IMR-90 (cell line): ENCODE data around the gene BACE1. TPM values are rescaled to one million over a fixed set of nuclear protein-coding genes. Genes with fewer than 3 reads are reported as not detected.

Experiments
- ATAC-seq: fragments of 200-7000 bp; cut with Tn5 transposase; 2 replicates; pipeline ENCODE4 v1.9.1; 2020; ENCODE audit warnings: low read depth, mild to moderate bottlenecking, moderate library complexity
- BruUV-seq: library from RNA; stranded (reverse); fragments of 400-500 nt; replicated peaks from 2 replicates; lab custom pipeline; 2021; lab: Mats Ljungman, UMichigan
- CTCF ChIA-PET: fragments of 300-600 bp; formaldehyde crosslinking; extraction: SDS; loops from one replicate; lab custom pipeline; 2021; ENCODE audit warnings: antibody characterized with exemption; lab: Yijun Ruan, JAX
- POLR2A ChIA-PET: fragments of 300-600 bp; sonication (Branson Sonifier 250); formaldehyde crosslinking; loops from one replicate; lab custom pipeline; 2022; ENCODE audit warnings: antibody characterized with exemption; ENCODE audit not compliant: unreplicated experiment; lab: Charles Lee
- DNase-seq: peaks from one replicate; pipeline ENCODE4 v3.0.0; 2013
- H2AFZ ChIP-seq: replicated peaks from 2 replicates; pipeline ENCODE3; 2013; ENCODE audit warnings: low read length, mild to moderate bottlenecking; ENCODE audit not compliant: poor library complexity
- H2AK5ac ChIP-seq: 2 replicates; pipeline ENCODE4 v1.6.1; 2013; ENCODE audit warnings: low read depth, low read length, inconsistent platforms
- H2AK9ac ChIP-seq: replicated peaks from 2 replicates; pipeline ENCODE3; 2013; ENCODE audit warnings: mild to moderate bottlenecking, low read depth, low read length, moderate library complexity; ENCODE audit not compliant: poor library complexity
- H2BK120ac ChIP-seq: 2 replicates; pipeline ENCODE4 v1.6.1; 2013; ENCODE audit warnings: low read depth, low read length, inconsistent platforms
- H2BK15ac ChIP-seq: 3 replicates; pipeline ENCODE4 v1.6.1; 2013; ENCODE audit warnings: low read depth, low read length, inconsistent platforms
- H2BK20ac ChIP-seq: 2 replicates; pipeline ENCODE4 v1.6.1; 2013; ENCODE audit warnings: low read depth, mild to moderate bottlenecking, inconsistent platforms, low read length, moderate library complexity
- H2BK5ac ChIP-seq: 2 replicates; pipeline ENCODE4 v1.6.1; 2013; ENCODE audit warnings: mild to moderate bottlenecking, low read depth, low read length, inconsistent platforms; ENCODE audit not compliant: poor library complexity, severe bottlenecking
- H3K14ac ChIP-seq: replicated peaks from 2 replicates; pipeline ENCODE4 v1.6.1; 2013; ENCODE audit warnings: low read depth, low read length, inconsistent platforms
- H3K18ac ChIP-seq: 2 replicates; pipeline ENCODE4 v1.6.1; 2013; ENCODE audit warnings: low read depth, low read length, control low read depth
- H3K23ac ChIP-seq: 2 replicates; pipeline ENCODE4 v1.6.1; 2013; ENCODE audit warnings: low read depth, low read length, inconsistent platforms
- H3K27ac ChIP-seq: 2 replicates; pipeline ENCODE4 v1.5.1; 2013; ENCODE audit warnings: mild to moderate bottlenecking, control low read depth, low read length; ENCODE audit not compliant: insufficient read depth
- H3K27me3 ChIP-seq: 2 replicates; pipeline ENCODE4 v1.6.1; 2013; ENCODE audit warnings: low read length; ENCODE audit not compliant: control insufficient read depth, insufficient read depth
- H3K36me3 ChIP-seq: 2 replicates; pipeline ENCODE4 v1.6.1; 2013; ENCODE audit warnings: low read length, mixed read lengths; ENCODE audit not compliant: control insufficient read depth, insufficient read depth
- H3K4ac ChIP-seq: 2 replicates; pipeline ENCODE4 v1.6.1; 2013; ENCODE audit warnings: low read depth, low read length, inconsistent platforms
- H3K4me1 ChIP-seq: 2 replicates; pipeline ENCODE4 v1.6.1; 2013; ENCODE audit warnings: low read length, mixed read lengths; ENCODE audit not compliant: control insufficient read depth, insufficient read depth
- H3K4me2 ChIP-seq: 2 replicates; pipeline ENCODE4 v1.6.1; 2013; ENCODE audit warnings: low read depth, mild to moderate bottlenecking, control low read depth, low read length, moderate library complexity
- H3K4me3 ChIP-seq: 2 replicates; pipeline ENCODE4 v1.5.1; 2013; ENCODE audit warnings: low read depth, mild to moderate bottlenecking, control low read depth, low read length, moderate library complexity; ENCODE audit not compliant: insufficient read depth
- H3K56ac ChIP-seq: 2 replicates; pipeline ENCODE4 v1.6.1; 2013; ENCODE audit warnings: low read length, inconsistent platforms; ENCODE audit not compliant: insufficient read depth; ENCODE audit errors: extremely low read depth
- H3K79me1 ChIP-seq, 2 experiments: 2 replicates each; pipeline ENCODE4 v1.6.1; 2013; ENCODE audit warnings: low read length in 2 of 2, inconsistent platforms in 1 of 2, low read depth in 1 of 2
- H3K9ac ChIP-seq: 2 replicates; pipeline ENCODE4 v1.6.1; 2013; ENCODE audit warnings: low read depth, low read length, control low read depth
- H3K9me1 ChIP-seq: 2 replicates; pipeline ENCODE4 v1.6.1; 2013; ENCODE audit warnings: low read length, inconsistent platforms; ENCODE audit not compliant: insufficient read depth
- H3K9me3 ChIP-seq: 2 replicates; pipeline ENCODE4 v1.6.1; 2013; ENCODE audit warnings: low read length; ENCODE audit not compliant: control insufficient read depth, insufficient read depth
- H4K20me1 ChIP-seq: 2 replicates; pipeline ENCODE4 v1.6.1; 2013; ENCODE audit warnings: low read length, inconsistent platforms; ENCODE audit not compliant: insufficient read depth
- H4K5ac ChIP-seq: 2 replicates; pipeline ENCODE4 v1.6.1; 2013; ENCODE audit warnings: mild to moderate bottlenecking, low read depth, low read length, control low read depth
- H4K8ac ChIP-seq, 2 experiments: 2 replicates each; pipeline ENCODE4 v1.6.1; 2013; ENCODE audit warnings: low read depth in 2 of 2, low read length in 2 of 2, control low read depth in 1 of 2, inconsistent platforms in 1 of 2
- H4K91ac ChIP-seq: 2 replicates; pipeline ENCODE4 v1.6.1; 2013; ENCODE audit warnings: low read depth, low read length, inconsistent platforms; ENCODE audit not compliant: insufficient read depth
- CHD1 ChIP-seq: IDR thresholded peaks from 2 replicates; pipeline ENCODE4 v1.6.1; 2012; ENCODE audit warnings: low read depth, low read length, improper control_type of control experiment
- CTCF ChIP-seq: conservative IDR thresholded peaks from 2 replicates; pipeline ENCODE4 v1.5.1; 2012; ENCODE audit warnings: mild to moderate bottlenecking, low read depth, low read length, improper control_type of control experiment
- NFE2L2 ChIP-seq: fragments of 150-350 bp; IDR thresholded peaks from 2 replicates; pipeline ENCODE4 v1.6.1; 2016; ENCODE audit warnings: low read depth, mild to moderate bottlenecking, low read length
- WGBS, 2 experiments: methylation state at CpG; one replicate each; pipeline versions ENCODE4 v1.1.5 to v1.1.7; 2013; ENCODE audit warnings: missing lambda C conversion rate in 2 of 2; ENCODE audit not compliant: insufficient read length in 1 of 2; ENCODE audit errors: extremely low coverage in 2 of 2; 5-methylcytosine and 5-hydroxymethylcytosine counted together
- dilution Hi-C: fragments of 300-500 bp; cut with HindIII; formaldehyde crosslinking; loops from one replicate; pipeline ENCODE4 v1.14.3; 2018; ENCODE audit warnings: low sequenced_read_pairs; ENCODE audit not compliant: unreplicated experiment
- in situ Hi-C: fragments of 300-500 bp; cut with MboI; formaldehyde crosslinking; loops from 3 replicates; pipeline ENCODE4 v1.14.3; 2019; ENCODE audit warnings: low sequenced_read_pairs, inconsistent platforms, mixed read lengths
- intact Hi-C: fragments of 100-400 bp; cut with micrococcal nuclease; formaldehyde crosslinking; loops from 2 replicates; pipeline ENCODE4 v1.10.0; 2022
- polyA plus RNA-seq, 3 experiments: library from polyadenylated mRNA; depleted of rRNA; stranded (reverse); fragments of >200 nt; gene quantifications; 2 replicates each; pipeline ENCODE4 v1.2.3, GENCODE V29; 2012; ENCODE audit warnings: low replicate concordance in 1 of 3
- total RNA-seq: library from RNA; depleted of rRNA; stranded (reverse); fragments of >200 nt; gene quantifications from 2 replicates; pipeline ENCODE4 v1.2.3, GENCODE V29; 2012

BACE1 gene
- total and polyA plus RNA-seq, 2 of the 4 experiments (the other 2 are of a cell fraction), result 27.6 to 50.6 TPM

DNA sequence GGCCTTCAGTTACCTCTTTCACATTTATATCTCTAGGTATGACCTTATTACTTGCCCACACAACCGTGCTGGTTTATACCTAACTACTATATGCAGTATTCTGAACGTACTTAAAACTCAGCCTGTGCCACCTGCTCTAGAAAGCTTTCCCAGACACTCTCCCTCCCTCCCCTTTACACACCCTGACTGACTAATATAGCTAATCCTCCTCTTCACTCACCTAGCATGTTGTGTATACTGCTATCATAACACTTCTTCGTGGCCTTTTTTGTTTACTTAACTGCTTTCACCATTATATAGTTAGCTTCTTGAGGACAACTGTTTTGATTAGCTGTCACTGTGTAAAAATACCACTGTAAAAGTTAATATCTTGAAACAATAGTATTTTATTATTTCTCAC is 60.1 kb downstream of the BACE1 start:
- Histone ChIP-seq H3K79me1 (peaks cover 6 to 10% of the 10 kb centered on the region in 2 experiments; a peak in 3 of 4 replicates), H2BK120ac (no peak overlapping the region), H3K4ac (no peak overlapping the region), H3K4me2 (no peak overlapping the region), H2AK5ac (no peak overlapping the region), H3K18ac (no peak overlapping the region), H4K5ac (no peak overlapping the region), H4K8ac (no peak overlapping the region), H2BK15ac (no peak overlapping the region), H3K36me3 (peaks cover 5% of the 10 kb centered on the region), H3K27ac (no peak overlapping the region), H3K56ac (no peak overlapping the region), H3K4me3 (no peak overlapping the region), H3K4me1 (peaks cover 2% of the 10 kb centered on the region; the same call in 1 of the 2 replicates), H3K23ac (no peak overlapping the region), H3K9ac (no peak overlapping the region), H2AK9ac (no peak overlapping the region), H3K14ac (no peak overlapping the region), H3K9me1 (no peaks in the 10 kb centered on the region; the same call in 1 of the 2 replicates), H2AFZ (no peak overlapping the region), H4K91ac (no peak overlapping the region), H4K20me1 (0 out of 2 replicates have a peak, but pooled peaks cover 3% of the 10 kb centered on the region), H2BK20ac (no peak overlapping the region), H3K9me3 (no peaks in the 10 kb centered on the region), H2BK5ac (no peak overlapping the region), H3K27me3 (no peaks in the 10 kb centered on the region)
- WGBS, 2 experiments, result 75% methylated on average over 2 of the region's 3 CpGs; no CpG with 5 or more reads in 1 of the 2 experiments
- no peak for ATAC-seq
- in situ Hi-C loops, result no loop called here
- CTCF ChIA-PET, result no interaction called here
- no TSS peak for BruUV-seq
- POLR2A ChIA-PET, result no interaction called here
- no peak for DNase-seq
- intact Hi-C loops, result no loop called here
- no peak for TF ChIP-seq CTCF
- TF ChIP-seq NFE2L2, result no peak
- TF ChIP-seq CHD1, result no peak
- dilution Hi-C loops, result no loop called here
